WTC11 (cell line): ENCODE results near the gene SH3GL1. TPM values are rescaled to one million over a fixed set of nuclear protein-coding genes. Genes with fewer than 3 reads are reported as not detected.

ENCODE experiments used
- ATF3 ChIP-seq: sonication (generic); formaldehyde crosslinking; conservative IDR thresholded peaks from 2 replicates; pipeline ENCODE4 v1.8.1; 2022; ENCODE audit warnings: mild to moderate bottlenecking, missing genetic modification reagents
- E2F4 ChIP-seq: sonication (generic); formaldehyde crosslinking; IDR thresholded peaks from 2 replicates; pipeline ENCODE4 v1.8.1; 2022; ENCODE audit warnings: low read depth, mild to moderate bottlenecking, moderate library complexity, missing genetic modification reagents, borderline replicate concordance
- ELF4 ChIP-seq: sonication (generic); formaldehyde crosslinking; IDR thresholded peaks from 2 replicates; pipeline ENCODE4 v1.8.1; 2022; ENCODE audit warnings: low read depth, mild to moderate bottlenecking, moderate library complexity, missing genetic modification reagents
- EMX1 ChIP-seq: fragments of 250-450 bp; sonication (Bioruptor Pico); IDR thresholded peaks from 2 replicates; pipeline ENCODE4 v1.8.0; 2021; ENCODE audit warnings: mild to moderate bottlenecking
- ERG ChIP-seq: fragments of 250-450 bp; sonication (Bioruptor Pico); IDR thresholded peaks from 2 replicates; pipeline ENCODE4 v1.8.0; 2021; ENCODE audit warnings: mild to moderate bottlenecking
- ESRRA ChIP-seq: sonication (generic); formaldehyde crosslinking; IDR thresholded peaks from 2 replicates; pipeline ENCODE4 v1.8.1; 2022; ENCODE audit warnings: mild to moderate bottlenecking, missing genetic modification reagents, borderline replicate concordance
- GTF2I ChIP-seq: fragments of 250-450 bp; sonication (Bioruptor Pico); conservative IDR thresholded peaks from 2 replicates; pipeline ENCODE4 v1.4.0; 2021; ENCODE audit warnings: mild to moderate bottlenecking
- HMGXB4 ChIP-seq: sonication (generic); formaldehyde crosslinking; IDR thresholded peaks from 2 replicates; pipeline ENCODE4 v1.8.1; 2023; ENCODE audit warnings: mild to moderate bottlenecking, moderate library complexity, missing genetic modification reagents
- KAT7 ChIP-seq: sonication (generic); formaldehyde crosslinking; IDR thresholded peaks from 2 replicates; pipeline ENCODE4 v1.8.1; 2023; ENCODE audit warnings: missing genetic modification reagents, mild to moderate bottlenecking, borderline replicate concordance
- MAX ChIP-seq: sonication (generic); formaldehyde crosslinking; IDR thresholded peaks from 2 replicates; pipeline ENCODE4 v1.8.0; 2022; ENCODE audit warnings: mild to moderate bottlenecking, missing genetic modification reagents
- MXD4 ChIP-seq: fragments of 250-450 bp; sonication (Bioruptor Pico); IDR thresholded peaks from 2 replicates; pipeline ENCODE4 v1.8.0; 2021; ENCODE audit warnings: mild to moderate bottlenecking, moderate library complexity, borderline replicate concordance
- NR3C1 ChIP-seq: sonication (generic); formaldehyde crosslinking; conservative IDR thresholded peaks from 2 replicates; pipeline ENCODE4 v1.8.1; 2023; ENCODE audit warnings: low read depth, mild to moderate bottlenecking, missing genetic modification reagents
- OVOL2 ChIP-seq: fragments of 250-450 bp; sonication (Bioruptor Pico); IDR thresholded peaks from 2 replicates; pipeline ENCODE4 v1.9.0; 2021; ENCODE audit warnings: mild to moderate bottlenecking, borderline replicate concordance
- PRDM15 ChIP-seq: sonication (generic); formaldehyde crosslinking; IDR thresholded peaks from 2 replicates; pipeline ENCODE4 v1.8.0; 2022; ENCODE audit warnings: missing genetic modification reagents
- SMAD3 ChIP-seq: sonication (generic); formaldehyde crosslinking; IDR thresholded peaks from 2 replicates; pipeline ENCODE4 v1.8.0; 2022; ENCODE audit warnings: missing genetic modification reagents, mild to moderate bottlenecking, borderline replicate concordance
- TEAD4 ChIP-seq: sonication (generic); formaldehyde crosslinking; IDR thresholded peaks from 2 replicates; pipeline ENCODE4 v1.8.0; 2022; ENCODE audit warnings: mild to moderate bottlenecking, missing genetic modification reagents
- TP53 ChIP-seq: sonication (generic); formaldehyde crosslinking; IDR thresholded peaks from 2 replicates; pipeline ENCODE4 v1.8.1; 2023; ENCODE audit warnings: mild to moderate bottlenecking, missing genetic modification reagents
- ZMAT4 ChIP-seq: fragments of 250-450 bp; sonication (Bioruptor Pico); IDR thresholded peaks from 2 replicates; pipeline ENCODE4 v1.9.0; 2021; ENCODE audit warnings: mild to moderate bottlenecking
- ZNF138 ChIP-seq: sonication (generic); formaldehyde crosslinking; conservative IDR thresholded peaks from 2 replicates; pipeline ENCODE4 v1.8.1; 2022; ENCODE audit warnings: mild to moderate bottlenecking, moderate library complexity, missing genetic modification reagents
- ZNF263 ChIP-seq: sonication (generic); formaldehyde crosslinking; IDR thresholded peaks from 2 replicates; pipeline ENCODE4 v1.8.1; 2022; ENCODE audit warnings: low read depth, mild to moderate bottlenecking, moderate library complexity, missing genetic modification reagents
- ZNF512 ChIP-seq: sonication (generic); formaldehyde crosslinking; IDR thresholded peaks from 2 replicates; pipeline ENCODE4 v1.8.1; 2022; ENCODE audit warnings: missing genetic modification reagents, borderline replicate concordance
- ZNF532 ChIP-seq: fragments of 250-450 bp; sonication (Bioruptor Pico); IDR thresholded peaks from 2 replicates; pipeline ENCODE4 v1.9.0; 2021; ENCODE audit warnings: mild to moderate bottlenecking, borderline replicate concordance
- total RNA-seq: library from RNA; stranded (reverse); gene quantifications from 3 replicates; pipeline ENCODE4 v1.2.3, GENCODE V29; 2021

Gene SH3GL1
- total RNA-seq, 1 experiment from 2014 or later: 109 TPM

- TF ChIP-seq ELF4 (peak; percentile 75; the same call in 1 of the 2 replicates), PRDM15 (CRISPR knock-in tag) (no peak), ZNF138 (CRISPR knock-in tag) (no peak), ERG (CRISPR knock-in tag) (no peak), TP53 (CRISPR knock-in tag) (peak; percentile 46; the same call in 1 of the 2 replicates), ATF3 (CRISPR knock-in tag) (no peak), ZNF532 (CRISPR knock-in tag) (no peak), TEAD4 (CRISPR knock-in tag) (no peak), EMX1 (CRISPR knock-in tag) (no peak), SMAD3 (no peak; the same call in 1 of the 2 replicates), ZNF512 (CRISPR knock-in tag) (no peak), GTF2I (CRISPR knock-in tag) (no peak), HMGXB4 (CRISPR knock-in tag) (no peak), KAT7 (CRISPR knock-in tag) (peak; percentile 70; the same call in 1 of the 2 replicates), ESRRA (CRISPR knock-in tag) (no peak), ZMAT4 (CRISPR knock-in tag) (no peak), OVOL2 (CRISPR knock-in tag) (no peak), ZNF263 (CRISPR knock-in tag) (no peak), MAX (CRISPR knock-in tag) (peak; percentile 80; the same call in 1 of the 2 replicates), NR3C1 (no peak), MXD4 (no peak), E2F4 (CRISPR knock-in tag) (peak; percentile 71; the same call in 1 of the 2 replicates)
Measured at GRCh38 chr19:4402171-4403004, 2.0 kb upstream of the SH3GL1 start, which contains the start of gene CHAF1A (continued).
